ENCODE results near the gene CD80.

Gene CD80

GRCh38 chr3:119597548-119598288, 38.3 kb upstream of the CD80 start, which contains the start of gene PLA1A:
Gene PLA1A, plus strand, starts transcription at chr3:119597885. Its CDS starts 29 bp downstream, at chr3:119597914.
- Histone ChIP-seq H3K9me3 (ENCODE audit: control insufficient read depth, insufficient read depth, low read depth, low read length) (no peaks in the 10 kb centered on the region), H3K27ac (ENCODE audit: extremely low read depth, low read depth, low read length) (no peak within 1 kb of the TSS), H3K4me3 (ENCODE audit: low read depth, low read length) (no peak within 1 kb of the TSS), H3K36me3 (ENCODE audit: control insufficient read depth in 2 of 2, insufficient read depth in 1 of 2, low read length in 2 of 2) (no peaks in the 10 kb centered on the region), H3K4me1 (ENCODE audit: control insufficient read depth, insufficient read depth, low read length) (no peaks in the 10 kb centered on the region)
- POLR2A ChIA-PET, result no interaction called here
- CTCF ChIA-PET, result no interaction called here
- TF ChIP-seq ZNF837 (tag by site-specific recombination; IDR thresholded peaks at IDR 0.05), result no peak

GRCh38 chr3:119596398-119596797, 37.0 kb upstream of the CD80 start:
- POLR2A ChIA-PET, result interaction anchor here (0.6 kb wide), 1 partner anchor 98 kb away, joined by 5 read pairs; the partner anchor contains the start of gene TIMMDC1
- no peaks in the 10 kb centered on the region for H3K4me1 ChIP-seq (ENCODE audit: control insufficient read depth, insufficient read depth, low read length)
- H3K27ac ChIP-seq (ENCODE audit: extremely low read depth, low read depth, low read length), result no peak overlapping the region
- H3K4me3 ChIP-seq (ENCODE audit: low read depth, low read length), result no peak overlapping the region
- CTCF ChIA-PET, result interaction anchor here (0.7 kb wide), 1 partner anchor 140 kb away, joined by 3 read pairs; no protein-coding TSS in a partner anchor
- TF ChIP-seq ZNF677 (tag by site-specific recombination; IDR thresholded peaks at IDR 0.05) (no peak), PRDM10 (tag by site-specific recombination; IDR thresholded peaks at IDR 0.05) (no peak), ZNF654 (tag by site-specific recombination; IDR thresholded peaks at IDR 0.05; ENCODE audit: low read depth) (no peak), ZNF776 (tag by site-specific recombination; IDR thresholded peaks at IDR 0.05; ENCODE audit: borderline replicate concordance) (no peak), ZNF600 (tag by site-specific recombination; IDR thresholded peaks at IDR 0.05) (no peak), MZF1 (tag by site-specific recombination; IDR thresholded peaks at IDR 0.05; ENCODE audit: borderline replicate concordance) (no peak), ZBTB49 (tag by site-specific recombination; IDR thresholded peaks at IDR 0.05; ENCODE audit: low read depth) (no peak), ZNF426 (tag by site-specific recombination; IDR thresholded peaks at IDR 0.05) (no peak), ZNF394 (tag by site-specific recombination; IDR thresholded peaks at IDR 0.05; ENCODE audit: borderline replicate concordance) (no peak), ZNF529 (tag by site-specific recombination; IDR thresholded peaks at IDR 0.05; ENCODE audit: insufficient replicate concordance) (no peak), SCRT1 (tag by site-specific recombination; IDR thresholded peaks at IDR 0.05; ENCODE audit: borderline replicate concordance) (no peak), KLF10 (tag by site-specific recombination; IDR thresholded peaks at IDR 0.05) (no peak), MYNN (tag by site-specific recombination; IDR thresholded peaks at IDR 0.05; ENCODE audit: borderline replicate concordance) (no peak), ZNF777 (tag by site-specific recombination; IDR thresholded peaks at IDR 0.05; ENCODE audit: borderline replicate concordance) (no peak), ZBTB17 (tag by site-specific recombination; IDR thresholded peaks at IDR 0.05) (no peak), ZNF26 (tag by site-specific recombination; IDR thresholded peaks at IDR 0.05) (no peak), ZNF449 (tag by site-specific recombination; IDR thresholded peaks at IDR 0.05) (no peak), ZNF23 (tag by site-specific recombination; IDR thresholded peaks at IDR 0.05; ENCODE audit: borderline replicate concordance) (no peak), ZNF488 (tag by site-specific recombination; IDR thresholded peaks at IDR 0.05) (no peak)
- no peaks in the 10 kb centered on the region for H3K9me3 ChIP-seq (ENCODE audit: control insufficient read depth, insufficient read depth, low read depth, low read length)
- H3K36me3 ChIP-seq (ENCODE audit: control insufficient read depth in 2 of 2, insufficient read depth in 1 of 2, low read length in 2 of 2), result no peaks in the 10 kb centered on the region
